Measurements from ENCODE around the gene C19orf25. TPM values are rescaled to one million over a fixed set of nuclear protein-coding genes. Genes with fewer than 3 reads are reported as not detected.

Gene C19orf25
- total and polyA plus RNA-seq, 2 of the 13 experiments (the other 11 are each of a cell fraction or from before 2014, with no cell fraction given), result 14.2 to 32.4 TPM

GRCh38 chr19:1490311-1491113, 11.5 kb upstream of the C19orf25 start, which contains the start of gene PCSK4 (continued):
- TF ChIP-seq ATF1 (CRISPR knock-in tag; IDR thresholded peaks at IDR 0.05), result no peak
- TF ChIP-seq FOSL2 (CRISPR knock-in tag; IDR thresholded peaks at IDR 0.05), result peak; percentile 36; the same call in 1 of the 2 replicates
- no peak for TF ChIP-seq ZNF546 (CRISPR knock-in tag; conservative IDR thresholded peaks at IDR 0.05)
- 0 out of 2 replicates have a peak, but pooled peaks have one; percentile 12 for TF ChIP-seq MIER2 (CRISPR knock-in tag; IDR thresholded peaks at IDR 0.05)
- no peak for TF ChIP-seq ZNF713 (CRISPR knock-in tag; IDR thresholded peaks at IDR 0.05)
- TF ChIP-seq ZNF616 (CRISPR knock-in tag; IDR thresholded peaks at IDR 0.05; ENCODE audit: low read depth), result no peak
- peak; percentile 72 for TF ChIP-seq MAZ (IDR thresholded peaks at IDR 0.05; ENCODE audit: borderline replicate concordance, low read depth, low read length)
- peak; percentile 50; the same call in 1 of the 2 replicates for TF ChIP-seq MAZ (CRISPR knock-in tag; IDR thresholded peaks at IDR 0.05; ENCODE audit: low read depth)
- no peak for TF ChIP-seq ZNF629 (CRISPR knock-in tag; conservative IDR thresholded peaks at IDR 0.05)
- TF ChIP-seq AKNA (CRISPR knock-in tag; IDR thresholded peaks at IDR 0.05; ENCODE audit: borderline replicate concordance), result no peak
- peak; percentile 22; the same call in 1 of the 2 replicates for TF ChIP-seq HCFC1 (IDR thresholded peaks at IDR 0.05; ENCODE audit: low read depth, low read length)
- TF ChIP-seq YY1 (IDR thresholded peaks at IDR 0.05; ENCODE audit: insufficient read depth, insufficient replicate concordance, low read depth, low read length), result peak; percentile 31
- no peak for TF ChIP-seq PREB (CRISPR knock-in tag; IDR thresholded peaks at IDR 0.05)
- no peak for TF ChIP-seq BRCA1 (CRISPR knock-in tag; IDR thresholded peaks at IDR 0.05)
- TF ChIP-seq SRSF1 (optimal IDR thresholded peaks at IDR 0.05; ENCODE audit: low read depth, low read length), result no peak
- TF ChIP-seq ZNF672 (CRISPR knock-in tag; IDR thresholded peaks at IDR 0.05), result no peak
- no peak for TF ChIP-seq ZNF510 (CRISPR knock-in tag; IDR thresholded peaks at IDR 0.05; ENCODE audit: low read depth)
- peak; percentile 36; the same call in 1 of the 2 replicates for TF ChIP-seq RAD21 (CRISPR knock-in tag; IDR thresholded peaks at IDR 0.05)
- no peak for TF ChIP-seq GTF2F1 (IDR thresholded peaks at IDR 0.05; ENCODE audit: low read length)
- no peak for TF ChIP-seq GZF1 (CRISPR knock-in tag; IDR thresholded peaks at IDR 0.05)
- peak; percentile 23; the same call in 1 of the 2 replicates for TF ChIP-seq E2F5 (CRISPR knock-in tag; conservative IDR thresholded peaks at IDR 0.05)
- no peak; the same call in 1 of the 2 replicates for TF ChIP-seq ZFY (CRISPR knock-in tag; IDR thresholded peaks at IDR 0.05)
- TF ChIP-seq ZNF556 (CRISPR knock-in tag; IDR thresholded peaks at IDR 0.05; ENCODE audit: borderline replicate concordance), result no peak
- peak; percentile 26; the same call in 1 of the 2 replicates for TF ChIP-seq TARDBP (CRISPR knock-in tag; IDR thresholded peaks at IDR 0.05)
- no peak for TF ChIP-seq ZSCAN29 (CRISPR knock-in tag; conservative IDR thresholded peaks at IDR 0.05)
